RCC 7860 (cell line): ENCODE measurements around the gene PID1.

Experiments
- DNase-seq: peaks from one replicate; pipeline ENCODE4 v3.0.0-alpha.2; 2015; ENCODE audit warnings: low spot score
- FAIRE-seq: peaks from 2 replicates; lab custom pipeline; 2012; peaks lifted over from hg19 to GRCh38; lab: Jason Lieb, UNC

Gene PID1, protein sequence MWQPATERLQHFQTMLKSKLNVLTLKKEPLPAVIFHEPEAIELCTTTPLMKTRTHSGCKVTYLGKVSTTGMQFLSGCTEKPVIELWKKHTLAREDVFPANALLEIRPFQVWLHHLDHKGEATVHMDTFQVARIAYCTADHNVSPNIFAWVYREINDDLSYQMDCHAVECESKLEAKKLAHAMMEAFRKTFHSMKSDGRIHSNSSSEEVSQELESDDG

DNA sequence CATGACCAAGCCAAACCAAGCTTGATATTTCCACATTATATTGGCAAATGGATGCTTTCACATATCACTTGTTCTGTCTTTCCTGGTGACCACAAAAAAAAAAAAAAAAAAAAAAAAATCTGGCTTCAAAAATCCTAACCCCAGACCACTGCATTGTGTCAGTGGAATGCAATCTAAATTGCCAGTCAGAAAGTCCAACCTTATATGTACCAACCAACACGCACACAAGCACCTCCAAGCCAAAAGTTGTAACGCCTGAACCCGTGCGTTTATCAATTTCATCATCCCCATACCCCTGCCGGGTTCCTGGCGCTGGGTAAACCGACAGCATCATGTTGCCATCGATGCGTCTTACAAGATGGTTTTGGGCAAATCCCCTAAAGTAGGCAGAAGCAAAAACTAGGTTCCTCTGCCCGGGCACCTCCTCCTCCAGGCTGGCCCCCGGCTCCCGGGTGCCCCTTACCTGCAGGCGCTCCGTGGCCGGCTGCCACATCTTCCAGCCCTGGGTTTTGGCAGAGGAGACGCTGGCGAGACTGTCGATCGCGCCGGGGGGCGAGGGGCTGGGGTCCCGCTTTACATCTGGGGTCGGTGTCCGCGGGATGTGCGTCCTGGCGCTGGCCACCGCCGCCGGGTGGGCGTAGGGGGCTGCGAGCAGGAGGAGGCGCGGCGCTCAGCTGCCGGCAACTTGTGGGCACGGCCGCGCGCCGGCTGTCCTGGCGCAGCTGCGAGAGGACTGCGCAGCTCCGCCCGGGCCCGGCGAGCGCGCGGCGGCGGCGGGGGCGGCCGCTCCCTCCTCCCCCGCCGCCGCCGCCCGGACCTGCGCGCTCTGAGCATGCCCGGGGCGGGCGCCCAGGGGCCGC, at the start of gene PID1:
TSS of gene PID1 (minus strand) at position 737 of the 860 bp plus-strand sequence. CDS start at position 493, 244 bp downstream.
- no peak for DNase-seq
- FAIRE-seq = no peak

DNA sequence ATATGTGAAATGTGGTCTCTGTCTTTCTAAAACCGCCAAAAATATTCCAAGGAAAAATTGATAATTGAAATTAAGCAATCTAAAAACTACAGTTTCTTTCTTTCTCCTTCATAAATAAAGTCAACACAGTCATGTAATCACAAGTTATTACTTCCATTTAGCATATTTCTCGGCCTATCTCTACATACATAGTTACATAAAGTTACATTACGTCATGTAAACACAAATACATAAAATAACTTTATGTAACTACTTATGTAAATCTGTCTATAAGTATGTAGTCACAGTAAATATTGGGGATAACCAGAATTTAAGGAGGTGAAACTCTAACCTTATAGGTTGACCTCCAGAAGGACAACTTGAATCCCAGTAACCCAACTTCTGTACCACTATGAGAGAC, 48.5 kb upstream of the PID1 start:
- FAIRE-seq (no peak), DNase-seq (no peak)

DNA sequence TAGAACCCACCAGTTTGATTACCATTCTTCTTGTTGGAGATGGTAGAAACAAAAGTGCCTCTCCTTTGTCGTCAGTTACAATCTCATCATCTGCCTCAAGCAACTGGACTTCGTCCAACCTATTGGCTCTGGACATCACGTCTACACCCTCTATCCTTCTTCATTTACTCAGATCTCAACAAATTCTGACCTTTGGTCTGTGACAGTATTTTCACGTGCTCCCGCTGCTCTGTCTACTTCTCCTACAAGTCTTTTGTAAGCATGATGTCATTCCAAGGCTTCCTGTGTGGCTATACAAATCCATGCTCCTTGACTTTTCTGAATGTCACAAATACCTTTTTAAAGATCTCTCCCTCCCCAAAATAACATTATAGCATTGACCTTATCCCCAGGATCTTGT, 43.0 kb upstream of the PID1 start:
- FAIRE-seq = no peak
- no peak for DNase-seq

DNA sequence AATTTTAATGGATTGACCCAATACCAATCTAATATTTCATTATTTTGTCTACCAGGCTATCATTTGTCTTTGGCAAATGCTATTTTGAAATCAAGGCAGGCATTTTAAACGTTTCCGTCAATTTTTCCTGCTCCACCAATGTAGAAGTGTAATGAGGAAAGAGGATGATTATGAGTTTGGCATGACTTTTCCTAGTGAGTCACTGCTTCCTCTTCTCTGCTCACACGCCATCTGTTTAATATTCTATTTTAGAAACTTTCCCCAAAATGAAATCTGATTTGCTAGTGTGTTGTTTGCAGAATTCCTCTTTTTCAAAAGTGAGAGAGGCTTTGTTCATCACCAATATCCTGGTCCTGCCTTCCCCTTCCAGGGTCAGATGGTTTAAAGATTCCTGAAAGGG, 42.5 kb upstream of the PID1 start:
- DNase-seq (no peak), FAIRE-seq (no peak)

DNA sequence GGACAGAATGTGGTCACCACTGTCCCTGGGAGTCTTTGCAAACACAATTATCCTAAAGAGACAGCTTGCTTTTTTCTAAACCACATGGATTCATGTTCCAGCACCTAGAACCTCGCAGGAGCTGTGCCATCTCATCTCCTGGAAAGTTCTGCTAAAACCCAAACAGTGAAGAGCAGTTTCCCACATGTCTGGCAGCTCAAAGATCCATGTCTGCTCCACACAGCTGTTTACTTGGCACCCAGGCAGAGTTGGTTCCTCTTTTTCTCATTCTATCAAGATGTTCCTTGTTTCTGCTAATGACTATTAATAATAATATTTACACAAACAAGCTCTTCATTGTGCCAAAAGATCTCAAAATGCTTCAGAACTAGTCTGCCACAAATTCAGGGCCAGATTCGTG, 30.1 kb upstream of the PID1 start:
- DNase-seq = no peak
- FAIRE-seq = no peak

DNA sequence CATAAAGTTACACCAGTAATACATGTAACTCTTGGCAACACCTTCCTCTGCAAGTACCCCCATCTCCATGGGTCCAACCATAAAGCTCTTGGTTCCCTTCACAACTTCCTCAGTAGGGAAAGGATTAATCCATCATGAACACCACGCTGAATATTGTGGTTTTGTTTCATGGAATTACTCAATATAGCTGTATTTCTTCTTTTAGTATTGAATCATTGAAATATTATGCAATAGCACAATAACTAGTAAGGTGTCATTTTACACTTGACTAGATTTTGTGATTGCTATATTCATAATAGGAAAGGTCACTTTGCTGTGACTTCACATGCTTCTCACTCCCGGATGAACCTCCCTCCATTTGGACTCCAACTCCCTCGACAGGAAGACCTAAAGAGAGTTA, 29.7 kb upstream of the PID1 start:
- no peak for FAIRE-seq
- no peak for DNase-seq

DNA sequence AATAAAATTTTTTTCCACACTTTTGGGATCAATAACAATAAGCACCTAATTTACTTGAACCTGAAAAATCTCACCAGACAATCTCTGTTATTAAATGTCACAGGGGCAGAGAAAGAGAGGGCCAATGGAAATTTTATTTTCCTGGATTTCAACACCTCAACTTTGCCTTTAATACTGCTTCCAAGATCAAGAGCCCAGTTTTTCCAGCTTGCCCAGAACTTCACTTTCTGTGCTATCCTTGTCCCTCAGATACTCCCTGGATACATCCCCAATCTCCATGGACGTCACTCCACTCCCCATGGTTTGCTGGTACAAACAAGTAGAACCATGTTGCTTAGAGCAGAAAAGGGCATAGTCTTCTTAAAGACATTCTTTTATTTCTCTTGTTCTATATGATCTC, 29.3 kb upstream of the PID1 start:
- DNase-seq (no peak), FAIRE-seq (no peak)

DNA sequence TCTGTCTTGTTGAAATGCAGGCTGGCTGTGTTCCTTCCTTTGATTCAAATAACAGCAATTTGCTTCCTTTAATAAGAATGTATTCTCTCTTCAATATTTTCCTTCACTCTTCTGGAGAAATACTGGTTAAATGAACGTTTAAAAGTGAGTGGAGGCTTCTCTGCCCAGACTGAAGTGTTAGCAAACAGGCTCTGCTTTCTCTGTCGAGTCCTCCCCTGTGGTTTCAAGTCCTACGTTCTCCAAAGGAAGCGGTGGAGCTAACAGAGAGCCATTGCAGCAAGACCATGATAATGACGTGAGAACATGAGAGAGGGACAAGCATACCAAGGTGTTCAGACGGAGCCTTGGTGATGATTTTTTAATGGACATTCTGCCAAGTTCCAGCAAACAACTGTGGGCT, 26.2 kb upstream of the PID1 start:
- FAIRE-seq = no peak

DNA sequence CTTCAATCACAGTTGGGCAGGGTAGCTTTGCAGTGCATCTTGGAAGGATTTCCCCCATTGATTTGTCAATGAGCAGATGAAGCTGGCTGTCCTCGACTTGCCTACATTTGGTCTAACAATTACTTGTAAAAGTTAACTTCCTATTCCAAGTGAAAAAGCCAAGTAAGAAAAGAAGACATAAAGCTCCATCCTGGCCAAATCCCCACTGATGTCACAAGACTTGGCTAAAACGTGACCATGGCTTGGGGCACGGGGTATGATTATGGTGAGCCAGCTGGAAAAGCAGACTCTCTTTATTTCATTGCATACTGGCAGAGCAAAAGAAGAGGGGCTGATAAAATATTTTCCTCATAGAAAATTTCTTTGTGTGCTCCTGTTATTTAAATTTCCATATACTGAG, 25.4 kb upstream of the PID1 start:
- DNase-seq = no peak
- FAIRE-seq = no peak

More for the DNA sequence above, 26.2 kb upstream of the PID1 start:
- DNase-seq = no peak

DNA sequence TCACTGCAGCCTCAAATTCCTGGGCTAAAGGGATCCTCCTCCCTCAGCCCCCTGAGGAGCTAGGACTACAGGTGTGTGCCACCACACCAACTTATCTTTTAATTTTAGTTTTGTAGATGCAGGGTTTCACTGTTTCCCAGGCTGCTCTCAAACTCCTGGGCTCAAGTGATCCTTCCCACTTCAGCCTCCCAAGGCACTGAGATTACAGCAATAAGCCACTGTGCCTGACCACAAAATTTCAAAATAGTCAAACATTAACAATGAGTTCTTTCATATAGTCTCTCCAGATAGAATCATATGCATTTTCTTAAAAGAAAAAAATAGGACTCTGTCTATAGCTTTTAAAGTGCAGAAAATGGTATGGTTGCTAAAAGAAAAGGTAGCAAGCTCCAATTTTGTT, 24.9 kb upstream of the PID1 start:
- DNase-seq = no peak
- no peak for FAIRE-seq

DNA sequence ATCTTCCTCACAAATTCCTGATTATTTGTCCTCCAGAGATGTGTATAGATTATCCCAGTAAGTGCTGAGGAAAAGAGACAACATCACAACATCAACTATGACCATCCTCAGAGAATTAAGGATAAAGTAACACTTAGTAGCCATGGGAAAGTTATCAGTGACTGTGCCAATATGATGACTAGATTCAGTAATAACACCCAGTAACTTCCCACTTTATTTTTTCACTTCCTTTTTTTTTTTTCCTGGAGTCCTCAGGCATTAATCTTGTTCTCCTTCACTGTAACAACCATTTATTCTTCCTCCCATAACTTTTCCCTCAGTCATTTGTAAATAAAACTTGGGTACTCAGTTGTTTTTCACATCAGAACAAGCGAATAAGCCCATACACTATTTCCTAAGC, 16.7 kb upstream of the PID1 start:
- FAIRE-seq = no peak

DNA sequence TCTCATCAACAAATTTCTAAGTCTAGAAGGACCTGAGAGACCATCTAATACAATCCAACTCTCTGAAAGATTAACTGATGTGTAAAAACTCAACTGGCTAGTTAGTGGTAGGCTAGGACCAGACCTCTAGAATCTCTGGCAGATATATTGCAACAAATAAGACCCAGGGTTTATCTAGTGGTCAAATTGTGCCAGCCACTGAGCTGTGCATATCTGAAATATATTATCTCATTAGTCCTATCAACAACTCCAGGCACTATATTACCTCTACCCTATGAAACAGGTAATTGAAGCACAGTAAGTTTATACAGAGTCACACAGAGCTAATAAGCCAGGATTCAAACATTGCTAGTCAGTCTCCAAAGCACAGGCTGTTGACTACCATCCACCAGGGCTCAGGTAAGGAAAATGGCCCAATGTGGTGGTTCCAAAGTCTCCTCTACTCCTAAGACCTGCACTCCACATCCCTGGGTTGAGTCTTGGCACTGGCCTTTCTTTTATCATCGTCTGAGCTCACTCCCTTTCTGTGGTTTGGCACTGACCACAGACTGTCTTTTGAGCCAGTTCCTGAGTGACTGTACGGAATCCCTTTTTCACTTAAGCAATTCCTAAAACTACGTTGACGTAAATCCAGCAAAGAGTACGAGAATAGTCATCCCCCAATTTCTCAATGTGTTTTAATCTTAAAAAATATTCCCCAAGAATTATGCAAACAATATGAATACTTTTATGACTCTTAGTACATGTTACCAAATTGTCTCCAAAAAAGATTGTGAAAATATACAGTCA, 11.9 kb upstream of the PID1 start:
- peak; percentile 45 for DNase-seq
- peak; percentile 64 for FAIRE-seq

More for the DNA sequence above, 16.7 kb upstream of the PID1 start:
- no peak for DNase-seq

DNA sequence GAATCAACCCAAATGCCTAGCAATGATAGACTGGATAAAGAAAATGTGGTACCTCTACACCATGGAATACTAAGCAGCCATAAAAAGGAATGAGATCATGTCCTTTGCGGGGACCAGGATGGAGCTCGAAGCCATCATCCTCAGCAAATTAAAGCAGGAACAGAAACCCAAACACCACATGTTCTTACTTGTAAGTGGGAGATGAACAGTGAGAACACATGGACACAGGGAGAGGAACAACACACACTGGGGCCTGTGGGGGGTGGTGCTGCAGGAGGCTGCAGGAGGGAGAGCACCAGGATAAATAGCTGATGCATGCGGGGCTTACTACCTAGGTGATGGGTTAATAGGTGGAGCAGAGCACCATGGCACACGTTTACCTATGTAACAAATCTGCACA, 8.4 kb upstream of the PID1 start:
- no peak for DNase-seq
- FAIRE-seq = no peak

DNA sequence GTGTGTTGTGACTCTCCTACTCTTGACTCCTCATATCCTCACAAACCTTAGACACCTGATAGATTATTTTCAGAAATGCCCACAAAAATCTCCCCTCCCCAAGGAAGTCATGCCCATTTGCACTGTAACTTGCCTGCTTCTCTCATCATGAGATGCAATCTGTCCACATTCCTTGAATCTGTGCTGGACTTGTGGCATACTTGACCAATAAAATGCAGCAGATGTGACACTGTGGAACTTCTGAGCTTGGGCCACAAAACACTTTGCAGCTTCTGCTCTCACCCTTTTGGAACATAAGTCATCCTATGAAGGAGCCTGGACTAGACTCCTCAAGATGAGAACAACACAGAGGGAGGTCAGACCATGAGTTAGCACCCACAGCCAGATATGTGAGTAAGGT, 4.4 kb upstream of the PID1 start:
- DNase-seq (no peak), FAIRE-seq (no peak)

DNA sequence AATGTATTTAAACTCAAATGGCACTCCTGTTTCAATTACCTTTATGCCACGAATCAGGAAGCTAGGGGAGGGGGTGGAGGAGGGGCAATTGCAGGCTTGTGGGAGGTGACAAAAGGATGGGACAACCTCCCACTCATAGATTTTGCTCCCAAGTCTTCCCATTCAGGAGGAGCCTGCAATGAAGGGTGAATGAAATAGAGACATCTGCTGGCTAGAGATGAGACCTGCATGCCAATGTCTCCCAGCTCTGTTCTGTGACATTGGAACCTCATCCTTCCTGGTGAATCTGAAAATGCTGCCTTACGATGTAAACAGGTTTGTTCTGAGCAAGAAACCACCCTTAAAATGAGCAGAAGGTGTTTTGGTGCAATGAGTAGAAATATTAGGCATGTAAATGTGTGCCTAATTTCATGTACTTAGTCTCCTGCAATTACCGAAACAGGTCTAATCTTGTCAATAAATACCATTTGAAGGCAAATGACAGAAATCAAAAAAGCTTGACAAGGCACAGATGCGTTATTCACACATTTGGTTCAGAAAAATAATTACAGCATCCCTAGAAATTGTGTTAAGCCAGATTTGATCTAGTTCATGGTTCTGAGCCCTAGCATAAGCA, 2.7 kb upstream of the PID1 start:
- peak; percentile 82 for FAIRE-seq

DNA sequence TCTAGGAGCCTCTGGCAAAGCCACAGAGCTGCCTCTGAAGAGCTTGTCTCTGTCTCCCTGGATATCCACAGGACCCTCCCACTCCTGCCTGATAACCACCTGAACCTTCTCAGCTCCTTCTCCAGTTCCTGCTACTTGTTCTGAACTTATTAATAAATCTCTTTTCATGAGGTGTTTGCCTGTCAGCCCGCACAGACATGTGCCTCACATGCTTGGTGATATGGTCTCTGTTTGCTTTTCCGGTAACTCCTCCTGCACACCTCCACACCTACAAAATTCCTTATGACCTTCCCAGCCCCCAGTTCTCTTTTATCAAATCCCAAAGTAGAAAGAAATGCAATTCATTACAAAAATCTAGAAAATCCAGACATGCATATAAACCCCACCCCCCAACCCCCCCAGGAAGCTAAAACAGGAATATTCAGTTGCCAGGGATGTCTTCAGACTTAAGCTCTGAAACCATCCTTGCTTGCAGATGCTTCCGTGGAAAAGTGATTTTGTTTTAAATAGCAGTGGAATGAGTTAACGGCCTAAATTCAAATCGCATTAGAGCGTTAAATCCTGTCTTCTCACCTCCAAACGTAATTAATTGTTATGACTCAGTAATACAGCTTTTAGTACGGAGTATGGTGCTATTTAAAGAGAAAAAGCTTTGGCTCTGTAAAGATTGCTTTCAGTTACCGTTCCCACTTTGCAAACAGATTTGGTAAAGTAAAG, 2.1 kb upstream of the PID1 start:
- DNase-seq = no peak
- FAIRE-seq = no peak

More for the DNA sequence above, 2.7 kb upstream of the PID1 start:
- DNase-seq = peak; percentile 72

DNA sequence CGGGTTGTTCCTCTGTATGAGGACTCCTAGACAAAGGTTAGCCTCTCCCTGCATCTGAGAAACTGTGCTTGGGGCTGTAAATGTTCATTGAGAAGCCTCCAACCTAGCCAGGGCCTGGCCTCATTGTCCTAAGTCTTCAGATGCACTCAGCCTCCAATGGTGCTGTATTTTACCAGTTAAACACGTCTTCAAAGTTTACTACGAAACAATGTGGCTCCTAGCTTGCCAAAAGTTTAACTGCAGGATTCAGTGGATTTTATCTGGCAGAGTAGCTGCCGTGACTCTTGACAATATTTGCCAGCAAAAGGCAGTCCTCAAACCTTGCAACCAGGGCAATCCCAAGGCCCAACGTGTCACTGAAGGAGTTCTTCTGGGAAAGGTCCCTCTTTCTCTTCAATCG, 1.1 kb downstream of the PID1 start:
- FAIRE-seq (no peak), DNase-seq (no peak)

DNA sequence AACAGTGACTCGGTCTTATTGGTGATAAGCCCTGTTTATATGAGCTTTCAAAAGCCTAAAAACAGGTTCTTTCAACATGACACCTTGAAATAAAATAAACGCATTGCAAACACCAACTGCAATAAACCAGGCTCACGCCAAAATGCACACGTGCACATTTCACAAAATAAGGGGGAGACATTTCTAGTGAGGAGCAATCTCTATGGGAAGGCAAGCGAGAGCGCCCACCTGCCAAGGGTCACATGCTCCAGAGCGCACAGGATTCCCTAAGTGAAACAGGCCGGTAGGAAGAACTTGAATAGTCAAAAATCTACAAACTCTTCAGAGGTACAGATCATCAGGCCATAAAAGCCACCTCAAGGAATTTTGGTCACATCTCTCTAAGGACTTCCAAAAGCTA, 1.9 kb downstream of the PID1 start:
- no peak for FAIRE-seq
- no peak for DNase-seq

DNA sequence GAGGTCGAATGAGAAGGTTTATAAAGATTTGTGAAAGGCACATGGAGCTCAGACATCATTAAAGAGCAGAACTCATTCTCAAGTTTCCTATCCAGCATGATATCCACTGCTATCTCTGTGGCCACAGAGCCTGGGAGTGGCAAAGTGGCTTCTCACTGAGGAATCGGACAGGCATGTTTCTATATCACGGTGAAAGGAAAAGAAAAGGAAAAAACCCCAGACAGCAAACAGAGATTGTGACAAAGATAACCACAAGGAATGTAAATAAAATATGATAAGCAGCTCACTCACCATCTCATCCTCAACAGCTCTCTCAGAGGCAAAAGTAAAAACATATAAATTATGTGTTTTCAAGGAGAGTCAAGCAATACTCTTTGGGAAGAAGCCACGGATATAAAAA, 2.5 kb downstream of the PID1 start:
- peak; percentile 36 for DNase-seq
- no peak for FAIRE-seq

DNA sequence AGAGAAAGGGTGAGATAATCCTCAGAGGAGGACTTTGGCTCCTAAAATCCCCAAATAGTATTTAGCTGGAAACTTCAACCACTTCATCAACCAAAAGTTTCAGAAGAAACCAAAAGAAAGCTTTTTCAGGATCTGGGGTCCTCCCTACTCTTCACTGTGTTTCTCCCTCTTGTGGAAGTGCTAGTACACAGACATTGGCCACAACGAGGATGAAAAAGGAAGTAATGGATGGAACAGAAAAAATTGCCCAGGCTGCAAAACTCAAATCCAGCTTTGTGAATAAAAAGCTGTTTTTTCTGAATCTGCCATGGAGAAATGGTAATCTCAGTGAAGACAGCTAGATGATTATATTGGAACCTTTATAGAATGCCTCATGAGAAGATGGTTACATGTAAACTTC, 4.0 kb downstream of the PID1 start:
- DNase-seq (no peak), FAIRE-seq (no peak)

DNA sequence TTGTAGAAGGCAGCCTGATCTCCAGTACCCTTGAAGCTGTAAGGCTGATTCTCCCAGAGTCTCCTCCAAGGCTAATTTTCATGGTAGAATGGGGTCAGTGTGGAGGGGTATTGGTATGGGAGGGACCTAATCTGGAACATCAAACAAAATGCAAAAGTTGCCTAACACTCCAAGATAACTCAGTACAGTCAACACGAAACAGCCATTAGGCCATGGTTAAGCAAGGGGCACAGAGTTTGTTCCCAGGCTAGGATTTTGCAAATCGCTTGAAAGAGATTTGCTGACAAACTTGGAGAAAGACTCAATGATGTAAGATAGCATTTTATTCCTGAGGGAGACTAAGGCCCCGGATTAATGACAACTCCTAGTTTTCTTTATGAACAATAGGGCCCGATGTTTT, 5.4 kb downstream of the PID1 start:
- no peak for FAIRE-seq
- no peak for DNase-seq
